Neural cell (in vitro differentiated cells): ENCODE results near the gene CCDC88C.

Source experiments
- CTCF ChIP-seq: fragments of 450-650 bp; IDR thresholded peaks from 2 replicates; pipeline ENCODE4 v1.5.1; 2014; ENCODE audit warnings: antibody characterized with exemption, mild to moderate bottlenecking, moderate library complexity; ENCODE audit not compliant: poor library complexity, severe bottlenecking
- EP300 ChIP-seq: fragments of 450-650 bp; conservative IDR thresholded peaks from 2 replicates; pipeline ENCODE4 v1.6.1; 2014; ENCODE audit warnings: antibody characterized with exemption, mild to moderate bottlenecking, moderate library complexity; ENCODE audit not compliant: poor library complexity, severe bottlenecking
- EZH2 ChIP-seq: fragments of 200-600, 300-800 bp; shearing (Covaris generic), sonication (generic); IDR thresholded peaks from 2 replicates; pipeline ENCODE4 v1.6.1; 2014; ENCODE audit warnings: antibody characterized with exemption, low read length, borderline replicate concordance, mild to moderate bottlenecking; ENCODE audit not compliant: insufficient read depth, poor library complexity, severe bottlenecking
- MXI1 ChIP-seq: fragments of 450-650 bp; conservative IDR thresholded peaks from 2 replicates; pipeline ENCODE4 v1.6.1; 2014; ENCODE audit warnings: antibody characterized with exemption, mild to moderate bottlenecking; ENCODE audit not compliant: poor library complexity, severe bottlenecking
- POLR2AphosphoS5 ChIP-seq: IDR thresholded peaks from 2 replicates; pipeline ENCODE4 v1.6.1; 2012
- RAD21 ChIP-seq: fragments of 450-650 bp; conservative IDR thresholded peaks from 2 replicates; pipeline ENCODE4 v1.6.1; 2014; ENCODE audit warnings: antibody characterized with exemption, mild to moderate bottlenecking, moderate library complexity
- SMC3 ChIP-seq: fragments of 450-650 bp; conservative IDR thresholded peaks from 2 replicates; pipeline ENCODE4 v1.6.1; 2014; ENCODE audit warnings: antibody characterized with exemption, mild to moderate bottlenecking, moderate library complexity; ENCODE audit not compliant: poor library complexity
- TAF1 ChIP-seq: IDR thresholded peaks from 2 replicates; pipeline ENCODE4 v1.6.1; 2012; ENCODE audit warnings: low read depth

- TF ChIP-seq POLR2AphosphoS5 (no peak), EZH2 (no peak), CTCF (no peak), TAF1 (no peak), EP300 (no peak), SMC3 (no peak), RAD21 (no peak), MXI1 (no peak)
Measured at GRCh38 chr14:91380123-91380522, 37.5 kb downstream of the CCDC88C start.
